PC-3 (cell line): ENCODE results near the gene AGER. TPM values are rescaled to one million over a fixed set of nuclear protein-coding genes. Genes with fewer than 3 reads are reported as not detected.

Source experiments
- ATAC-seq: fragments of 200-7000 bp; cut with Tn5 transposase; 2 replicates; pipeline ENCODE4 v1.9.1; 2020; ENCODE audit warnings: mild to moderate bottlenecking, moderate library complexity
- BruUV-seq: library from RNA; stranded (reverse); fragments of 400-500 nt; replicated peaks from 2 replicates; lab custom pipeline; 2021; lab: Mats Ljungman, UMichigan
- CTCF ChIA-PET: fragments of 300-600 bp; sonication (Branson Sonifier 250); formaldehyde crosslinking; loops from one replicate; lab custom pipeline; 2022; ENCODE audit warnings: antibody characterized with exemption; lab: Charles Lee
- POLR2A ChIA-PET: fragments of 300-600 bp; sonication (Branson Sonifier 250); formaldehyde crosslinking; loops from one replicate; lab custom pipeline; 2022; ENCODE audit warnings: antibody characterized with exemption; ENCODE audit not compliant: unreplicated experiment; lab: Charles Lee
- DNase-seq: peaks from one replicate; pipeline ENCODE4 v3.0.0-alpha.2; 2015
- H2AFZ ChIP-seq: fragments of 300-600 bp; sonication (generic); 2 replicates; pipeline ENCODE4 v1.6.0; 2016; ENCODE audit warnings: antibody characterized with exemption, low read length
- H3F3A ChIP-seq: fragments of 300-600 bp; sonication (generic); one replicate; pipeline ENCODE4 v1.6.0; 2017; ENCODE audit warnings: antibody characterized with exemption, low read length, control low read depth, mild to moderate bottlenecking; ENCODE audit not compliant: unreplicated experiment
- H3K27ac ChIP-seq: fragments of 300-600 bp; sonication (generic); 2 replicates; pipeline ENCODE4 v1.5.1; 2016; ENCODE audit warnings: mild to moderate bottlenecking, low read length
- H3K27me3 ChIP-seq: fragments of 300-600 bp; sonication (generic); 2 replicates; pipeline ENCODE4 v1.6.1; 2016; ENCODE audit warnings: low read length, mixed read lengths
- H3K36me3 ChIP-seq: fragments of 300-600 bp; sonication (generic); 2 replicates; pipeline ENCODE4 v1.6.1; 2016; ENCODE audit warnings: low read depth, mixed run types, low read length, mixed read lengths
- H3K4me1 ChIP-seq: fragments of 300-600 bp; sonication (generic); 2 replicates; pipeline ENCODE4 v1.5.1; 2016; ENCODE audit warnings: low read length; ENCODE audit not compliant: insufficient read depth
- H3K4me2 ChIP-seq: fragments of 300-600 bp; sonication (generic); 2 replicates; pipeline ENCODE4 v1.6.0; 2016; ENCODE audit warnings: low read length
- H3K4me3 ChIP-seq: fragments of 300-600 bp; sonication (generic); 2 replicates; pipeline ENCODE4 v1.5.1; 2016; ENCODE audit warnings: mild to moderate bottlenecking, low read length, mixed read lengths
- H3K79me2 ChIP-seq: fragments of 300-600 bp; sonication (generic); 2 replicates; pipeline ENCODE4 v1.6.1; 2017; ENCODE audit warnings: low read length, mixed read lengths
- H3K9ac ChIP-seq: fragments of 300-600 bp; sonication (generic); 2 replicates; pipeline ENCODE4 v1.6.0; 2016; ENCODE audit warnings: mild to moderate bottlenecking, low read length
- H3K9me2 ChIP-seq: fragments of 300-600 bp; sonication (generic); replicated peaks from 2 replicates; pipeline ENCODE4 v1.6.1; 2016; ENCODE audit warnings: mixed run types, low read length, mixed read lengths
- H3K9me3 ChIP-seq: fragments of 300-600 bp; sonication (generic); 2 replicates; pipeline ENCODE4 v1.6.1; 2016; ENCODE audit warnings: low read length, mixed read lengths
- H4K20me1 ChIP-seq: fragments of 300-600 bp; sonication (generic); 2 replicates; pipeline ENCODE4 v1.6.1; 2016; ENCODE audit warnings: low read length, mixed read lengths
- EZH2 ChIP-seq: fragments of 300-600 bp; sonication (generic); IDR thresholded peaks from one replicate; pipeline ENCODE4 v1.6.1; 2017; ENCODE audit warnings: antibody characterized with exemption, mild to moderate bottlenecking, low read length; ENCODE audit not compliant: unreplicated experiment
- EZH2phosphoT487 ChIP-seq: fragments of 300-600 bp; sonication (generic); IDR thresholded peaks from 2 replicates; pipeline ENCODE4 v1.6.1; 2018; ENCODE audit warnings: mild to moderate bottlenecking, antibody characterized with exemption, low read length, borderline replicate concordance
- intact Hi-C: fragments of 100-400 bp; cut with micrococcal nuclease; formaldehyde crosslinking; loops from 2 replicates; pipeline ENCODE4 v1.9.0; 2023
- total RNA-seq: library from RNA; depleted of rRNA; stranded (reverse); fragments of >200 nt; gene quantifications from 2 replicates; pipeline ENCODE4 v1.2.3, GENCODE V29; 2014
- TF ChIP-seq, protein P1 (sequence below): fragments of 300-600 bp; sonication (generic); conservative IDR thresholded peaks from 2 replicates; pipeline ENCODE4 v1.5.1; 2017; ENCODE audit warnings: antibody characterized with exemption, low read depth, mild to moderate bottlenecking, low read length

AGER gene
- total RNA-seq, 1 experiment from 2014 or later = 2.0 TPM

DNA sequence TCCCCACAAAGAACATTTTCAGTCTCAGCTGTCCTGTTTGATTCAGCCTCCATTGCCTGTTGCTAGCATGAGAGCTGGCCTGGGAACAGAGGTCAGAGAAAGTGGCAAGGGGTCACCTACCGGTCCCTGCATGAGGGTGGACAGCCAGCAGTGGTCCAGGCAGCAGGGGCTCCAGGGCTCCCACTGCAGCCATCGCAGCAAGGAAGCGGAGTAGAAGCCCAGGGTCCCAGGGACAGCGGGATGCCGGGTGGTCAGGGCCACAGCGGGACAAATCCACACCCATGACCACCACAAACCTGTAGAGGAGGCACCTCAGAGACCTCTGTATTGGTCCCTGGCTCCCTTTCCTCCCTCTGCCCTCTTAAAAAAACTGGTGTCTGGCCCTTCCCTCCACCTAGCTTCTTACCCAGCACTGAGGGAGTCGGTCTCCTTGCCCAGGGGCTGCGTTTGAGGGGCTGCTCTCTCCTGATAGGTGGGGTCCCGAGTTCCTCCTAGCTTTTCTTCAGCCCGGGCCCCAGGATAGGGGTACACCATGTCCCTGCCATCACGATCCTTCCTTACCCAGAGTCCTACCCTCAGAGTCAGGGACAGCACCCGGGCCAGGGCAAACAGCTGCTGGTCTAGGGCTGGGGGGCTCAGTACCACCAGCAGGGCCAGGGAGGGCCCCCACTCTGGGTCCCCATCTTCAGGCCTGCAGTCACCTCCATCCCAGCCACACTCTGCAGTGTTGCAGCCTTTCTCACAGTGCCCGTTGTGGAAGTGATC, 16.8 kb upstream of the AGER start:
- ChIA-PET CTCF (no interaction called here), POLR2A (no interaction called here)
- H3K9me2 ChIP-seq = no peaks in the 10 kb centered on the region
- BruUV-seq = no TSS peak
- H4K20me1 ChIP-seq = no peaks in the 10 kb centered on the region
- H3K27ac ChIP-seq = no peak overlapping the region
- H3K27me3 ChIP-seq = no peaks in the 10 kb centered on the region
- no peak for TF ChIP-seq EZH2
- TF ChIP-seq EZH2phosphoT487 = no peak
- TF ChIP-seq, protein P1, sequence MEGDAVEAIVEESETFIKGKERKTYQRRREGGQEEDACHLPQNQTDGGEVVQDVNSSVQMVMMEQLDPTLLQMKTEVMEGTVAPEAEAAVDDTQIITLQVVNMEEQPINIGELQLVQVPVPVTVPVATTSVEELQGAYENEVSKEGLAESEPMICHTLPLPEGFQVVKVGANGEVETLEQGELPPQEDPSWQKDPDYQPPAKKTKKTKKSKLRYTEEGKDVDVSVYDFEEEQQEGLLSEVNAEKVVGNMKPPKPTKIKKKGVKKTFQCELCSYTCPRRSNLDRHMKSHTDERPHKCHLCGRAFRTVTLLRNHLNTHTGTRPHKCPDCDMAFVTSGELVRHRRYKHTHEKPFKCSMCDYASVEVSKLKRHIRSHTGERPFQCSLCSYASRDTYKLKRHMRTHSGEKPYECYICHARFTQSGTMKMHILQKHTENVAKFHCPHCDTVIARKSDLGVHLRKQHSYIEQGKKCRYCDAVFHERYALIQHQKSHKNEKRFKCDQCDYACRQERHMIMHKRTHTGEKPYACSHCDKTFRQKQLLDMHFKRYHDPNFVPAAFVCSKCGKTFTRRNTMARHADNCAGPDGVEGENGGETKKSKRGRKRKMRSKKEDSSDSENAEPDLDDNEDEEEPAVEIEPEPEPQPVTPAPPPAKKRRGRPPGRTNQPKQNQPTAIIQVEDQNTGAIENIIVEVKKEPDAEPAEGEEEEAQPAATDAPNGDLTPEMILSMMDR = no peak
- no peaks in the 10 kb centered on the region for H3K79me2 ChIP-seq
- no peak for DNase-seq
- H3F3A ChIP-seq = no peaks in the 10 kb centered on the region
- no peak for ATAC-seq
- no peak overlapping the region for H3K9ac ChIP-seq
- peaks cover 7% of the 10 kb centered on the region; the same call in 1 of the 2 replicates for H3K4me1 ChIP-seq
- H2AFZ ChIP-seq = no peak overlapping the region
- H3K9me3 ChIP-seq = no peaks in the 10 kb centered on the region
- intact Hi-C loops = no loop called here
- no peak overlapping the region for H3K4me2 ChIP-seq
- H3K4me3 ChIP-seq = no peak overlapping the region
- no peaks in the 10 kb centered on the region for H3K36me3 ChIP-seq

DNA sequence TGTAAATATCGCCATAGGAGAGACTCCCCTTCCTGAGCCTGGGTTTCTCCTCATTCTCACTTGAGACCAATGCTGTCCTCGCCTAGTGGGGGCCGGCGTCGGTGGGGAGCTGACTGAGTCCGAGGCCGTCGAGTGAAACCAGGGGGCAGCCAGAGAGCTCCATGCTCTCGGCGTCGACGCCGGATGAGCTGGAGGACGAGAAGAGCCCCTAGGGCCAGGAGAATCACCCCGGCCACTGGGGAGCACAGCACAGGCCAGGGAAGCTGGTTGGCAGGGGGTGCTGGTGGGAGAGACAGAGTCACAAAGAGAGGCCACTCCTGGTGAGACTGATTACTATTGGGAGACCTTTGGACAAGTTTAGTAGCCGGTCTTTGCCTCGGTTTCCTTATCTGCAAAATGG, 14.8 kb upstream of the AGER start:
- no peaks in the 10 kb centered on the region for H3F3A ChIP-seq
- H3K9me2 ChIP-seq = no peaks in the 10 kb centered on the region
- H3K9me3 ChIP-seq = no peaks in the 10 kb centered on the region
- H3K4me3 ChIP-seq = no peak overlapping the region
- no peak overlapping the region for H3K27ac ChIP-seq
- TF ChIP-seq EZH2phosphoT487 (no peak), EZH2 (no peak)
- TF ChIP-seq, protein P1 = no peak
- POLR2A ChIA-PET = no interaction called here
- intact Hi-C loops = loop anchor here (5.0 kb wide), 1 partner anchor 773 kb away; no protein-coding TSS in a partner anchor
- H4K20me1 ChIP-seq = no peaks in the 10 kb centered on the region
- no peaks in the 10 kb centered on the region for H3K36me3 ChIP-seq
- DNase-seq (no peak), ATAC-seq (no peak)
- H3K4me2 ChIP-seq = no peak overlapping the region
- no peak overlapping the region for H2AFZ ChIP-seq
- H3K79me2 ChIP-seq = no peaks in the 10 kb centered on the region
- peaks cover 16% of the 10 kb centered on the region for H3K4me1 ChIP-seq
- CTCF ChIA-PET = no interaction called here
- H3K9ac ChIP-seq = no peak overlapping the region
- no TSS peak for BruUV-seq
- H3K27me3 ChIP-seq = no peaks in the 10 kb centered on the region

DNA sequence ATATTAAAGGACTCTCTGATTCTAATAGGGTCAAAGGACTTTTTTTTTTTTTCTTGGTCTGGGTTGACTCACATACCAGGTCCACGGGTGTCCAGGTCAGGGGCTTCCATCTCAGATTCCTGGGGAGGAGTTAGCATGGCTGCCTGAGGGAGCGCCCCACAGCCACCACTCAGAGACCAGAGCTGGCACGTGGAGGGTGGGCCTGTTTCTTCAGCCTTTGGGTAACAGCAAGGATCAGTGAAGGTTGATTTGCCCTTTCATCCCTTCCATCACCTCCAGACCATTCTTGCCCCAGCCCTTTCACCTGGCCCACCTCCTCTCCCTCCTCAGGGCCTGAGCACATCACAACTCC, 14.3 kb upstream of the AGER start:
- H3K27me3 ChIP-seq = no peaks in the 10 kb centered on the region
- no peak overlapping the region for H3K4me3 ChIP-seq
- H3K79me2 ChIP-seq = no peaks in the 10 kb centered on the region
- no TSS peak for BruUV-seq
- ChIA-PET POLR2A (no interaction called here), CTCF (no interaction called here)
- DNase-seq (no peak), ATAC-seq (no peak)
- H3F3A ChIP-seq = no peaks in the 10 kb centered on the region
- TF ChIP-seq EZH2phosphoT487 (no peak), EZH2 (no peak)
- TF ChIP-seq, protein P1 = no peak
- no peak overlapping the region for H3K27ac ChIP-seq
- no peaks in the 10 kb centered on the region for H3K36me3 ChIP-seq
- intact Hi-C loops = loop anchor here (5.0 kb wide), 1 partner anchor 774 kb away; no protein-coding TSS in a partner anchor
- no peaks in the 10 kb centered on the region for H3K9me3 ChIP-seq
- no peak overlapping the region for H2AFZ ChIP-seq
- no peaks in the 10 kb centered on the region for H3K9me2 ChIP-seq
- no peak overlapping the region for H3K4me2 ChIP-seq
- no peaks in the 10 kb centered on the region for H4K20me1 ChIP-seq
- H3K4me1 ChIP-seq = peaks cover 16% of the 10 kb centered on the region
- H3K9ac ChIP-seq = no peak overlapping the region
